HG03045 (cell line): Measurements from ENCODE around the gene APBB1IP.
"Not testable (repeated sequence)": the region's sequence is repeated elsewhere in the genome, so short reads cannot be mapped to it uniquely, and the experiment has no call there.

Experiments used
- ATAC-seq: cut with Tn5 transposase; IDR thresholded peaks from one replicate; pipeline ENCODE4 v1.9.1; 2021; ENCODE audit warnings: mild to moderate bottlenecking, moderate library complexity; ENCODE audit not compliant: unreplicated experiment

APBB1IP gene

GRCh38 chr10:26474845-26475244, 36.7 kb downstream of the APBB1IP start:
- ATAC-seq = not testable (repeated sequence)

GRCh38 chr10:26475386-26475785, 37.2 kb downstream of the APBB1IP start:
- ATAC-seq = no peak

GRCh38 chr10:26477501-26477900, 39.4 kb downstream of the APBB1IP start:
- no peak for ATAC-seq

- no peak for ATAC-seq
Observed at GRCh38 chr10:26478061-26478460, 39.9 kb downstream of the APBB1IP start.

GRCh38 chr10:26479766-26480492, 41.8 kb downstream of the APBB1IP start:
- peak; percentile 44 for ATAC-seq

- no peak for ATAC-seq
Observed at GRCh38 chr10:26481315-26481692, 43.2 kb downstream of the APBB1IP start.

- no peak for ATAC-seq
Observed at GRCh38 chr10:26481914-26482550, 43.9 kb downstream of the APBB1IP start.

- no peak for ATAC-seq
Observed at GRCh38 chr10:26483554-26483953, 45.4 kb downstream of the APBB1IP start.

GRCh38 chr10:26485150-26485941, 47.2 kb downstream of the APBB1IP start:
- no peak for ATAC-seq

GRCh38 chr10:26486304-26486703, 48.2 kb downstream of the APBB1IP start:
- no peak for ATAC-seq

- ATAC-seq = peak; percentile 72
Observed at GRCh38 chr10:26486990-26487850, 49.1 kb downstream of the APBB1IP start.

GRCh38 chr10:26488344-26488743, 50.2 kb downstream of the APBB1IP start:
- ATAC-seq = no peak

- ATAC-seq = no peak
Observed at GRCh38 chr10:26489081-26489480, 50.9 kb downstream of the APBB1IP start.

- not testable (repeated sequence) for ATAC-seq
Observed at GRCh38 chr10:26490367-26490766, 52.2 kb downstream of the APBB1IP start.

GRCh38 chr10:26491276-26491675, 53.1 kb downstream of the APBB1IP start:
- ATAC-seq = no peak

- ATAC-seq = no peak
Observed at GRCh38 chr10:26491934-26492333, 53.8 kb downstream of the APBB1IP start.

- ATAC-seq = not testable (repeated sequence)
Observed at GRCh38 chr10:26492725-26493124, 54.6 kb downstream of the APBB1IP start.

- no peak for ATAC-seq
Observed at GRCh38 chr10:26494018-26494417, 55.9 kb downstream of the APBB1IP start.

GRCh38 chr10:26499426-26499825, 61.3 kb downstream of the APBB1IP start:
- no peak for ATAC-seq

- no peak for ATAC-seq
Observed at GRCh38 chr10:26502986-26503385, 64.8 kb downstream of the APBB1IP start.

- ATAC-seq = no peak
Observed at GRCh38 chr10:26503911-26504310, 65.8 kb downstream of the APBB1IP start.
